ENCODE results near the gene MCL1. TPM values are rescaled to one million over a fixed set of nuclear protein-coding genes. Genes with fewer than 3 reads are reported as not detected.
"Not testable (repeated sequence)": the region's sequence is repeated elsewhere in the genome, so short reads cannot be mapped to it uniquely, and the experiment has no call there.

Gene MCL1
- total and polyA plus RNA-seq, 2 donors, result 160 to 225 TPM

DNA sequence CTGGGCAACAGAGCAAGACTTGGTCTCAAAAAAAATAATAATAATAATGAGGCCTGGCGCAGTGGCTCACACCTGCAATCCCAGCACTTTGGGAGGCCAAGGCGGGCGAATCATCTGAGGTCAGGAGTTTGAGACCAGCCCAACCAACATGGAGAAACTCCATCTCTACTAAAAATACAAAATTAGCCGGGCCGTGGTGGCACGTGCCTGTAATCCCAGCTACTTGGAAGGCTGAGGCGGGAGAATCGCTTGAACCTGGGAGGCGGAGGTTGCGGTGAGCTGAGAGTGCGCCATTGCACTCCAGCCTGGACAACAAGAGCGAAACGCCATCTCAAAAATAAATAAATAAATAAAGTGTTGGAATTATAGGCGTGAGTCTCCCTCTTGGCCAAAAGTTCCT, 2.6 kb upstream of the MCL1 start:
- not testable (repeated sequence) for H3K36me3 ChIP-seq (ENCODE audit: insufficient read depth); H3K4me1 ChIP-seq (ENCODE audit: insufficient read depth); DNase-seq (ENCODE audit: extremely low spot score); H3K27ac ChIP-seq (ENCODE audit: low read depth); H3K4me3 ChIP-seq (ENCODE audit: low read depth, low read length)
- 98% methylated on average over 14 of the region's 14 CpGs for WGBS

DNA sequence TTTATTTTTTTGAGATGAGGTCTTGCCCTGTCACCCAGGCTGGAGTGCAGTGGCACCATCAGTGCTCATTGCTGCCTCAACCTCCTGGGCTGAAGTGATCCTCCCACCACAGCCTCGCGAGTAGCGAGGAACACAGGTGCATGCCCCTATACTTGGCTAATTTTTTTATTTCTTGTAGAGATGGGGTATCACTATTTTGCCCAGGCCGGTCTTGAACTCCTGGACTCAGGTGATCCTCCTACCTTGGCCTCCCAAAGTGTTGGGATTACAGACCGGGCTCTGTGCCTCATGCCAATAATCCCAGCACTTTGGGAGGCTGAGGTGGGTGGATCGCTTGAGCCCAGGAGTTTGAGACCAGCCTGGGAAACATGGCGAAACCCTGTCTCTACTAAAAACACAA, 2.0 kb upstream of the MCL1 start:
- DNase-seq (ENCODE audit: extremely low spot score); H3K36me3 ChIP-seq (ENCODE audit: insufficient read depth); H3K4me3 ChIP-seq (ENCODE audit: low read depth, low read length); H3K4me1 ChIP-seq (ENCODE audit: insufficient read depth); H3K27ac ChIP-seq (ENCODE audit: low read depth): not testable (repeated sequence)
- WGBS, result 98% methylated on average over 7 of the region's 7 CpGs

DNA sequence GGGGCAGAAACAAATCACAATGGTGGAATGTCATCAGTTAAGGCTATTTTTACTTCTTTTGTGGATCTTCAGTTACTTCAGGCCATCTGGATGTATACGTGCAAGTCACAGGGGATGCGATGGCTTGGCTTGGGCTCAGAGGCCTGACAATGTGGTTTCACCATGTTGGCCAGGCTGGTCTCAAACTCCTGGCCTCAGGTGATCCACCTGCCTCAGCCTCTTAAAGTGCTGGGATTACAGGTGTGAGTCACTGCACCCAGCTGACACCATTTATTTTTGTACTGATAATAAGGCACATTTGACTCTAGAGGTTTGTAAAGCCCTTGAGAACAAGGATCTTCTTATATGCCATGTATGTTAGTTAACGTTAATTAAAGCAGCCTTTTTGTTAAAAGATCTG, 1.6 kb upstream of the MCL1 start:
- WGBS, result 94% methylated on average over 3 of the region's 3 CpGs
- not testable (repeated sequence) for H3K36me3 ChIP-seq (ENCODE audit: insufficient read depth); H3K27ac ChIP-seq (ENCODE audit: low read depth); H3K4me1 ChIP-seq (ENCODE audit: insufficient read depth); H3K4me3 ChIP-seq (ENCODE audit: low read depth, low read length); DNase-seq (ENCODE audit: extremely low spot score)

DNA sequence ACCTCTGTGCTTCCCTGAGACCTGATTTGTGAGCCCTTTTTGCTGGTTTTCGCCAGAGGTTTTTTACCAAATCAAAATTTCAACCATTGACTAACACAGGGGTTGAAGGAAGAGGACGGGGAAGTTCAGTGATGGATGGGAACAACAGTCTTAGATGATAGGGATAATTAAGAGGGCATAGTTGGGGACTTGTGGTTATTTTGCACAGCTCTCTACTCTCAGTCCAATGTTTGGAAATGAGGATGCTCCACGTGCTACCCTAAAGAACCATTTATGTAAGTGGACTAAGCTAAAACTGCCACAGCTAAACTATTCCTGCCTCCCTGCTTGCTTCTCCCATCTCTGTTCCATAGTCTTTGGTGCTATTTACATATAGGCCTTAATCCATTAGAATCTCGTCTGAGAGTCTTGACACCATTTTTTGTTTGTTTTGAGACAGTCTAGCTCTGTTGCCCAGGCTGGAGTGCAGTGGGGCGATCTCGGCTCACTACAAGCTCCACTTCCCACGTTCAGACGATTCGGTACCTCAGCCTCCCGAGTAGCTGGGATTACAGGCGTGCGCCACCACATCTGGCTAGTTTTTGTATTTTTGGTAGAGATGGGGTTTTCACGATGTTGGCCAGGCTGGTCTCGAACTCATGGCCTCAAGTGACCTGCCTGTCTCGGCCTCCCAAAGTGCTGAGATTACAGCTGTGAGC, 684 bp upstream of the MCL1 start:
- DNase-seq (ENCODE audit: extremely low spot score), result no peak
- Histone ChIP-seq H3K27ac (ENCODE audit: low read depth) (peak overlapping the region; percentile 91), H3K36me3 (ENCODE audit: insufficient read depth) (peaks cover 6% of the 10 kb centered on the region), H3K4me1 (ENCODE audit: insufficient read depth) (no peaks in the 10 kb centered on the region), H3K4me3 (ENCODE audit: low read depth, low read length) (peak overlapping the region; percentile 97)
- 71% methylated on average over 15 of the region's 15 CpGs for WGBS

DNA sequence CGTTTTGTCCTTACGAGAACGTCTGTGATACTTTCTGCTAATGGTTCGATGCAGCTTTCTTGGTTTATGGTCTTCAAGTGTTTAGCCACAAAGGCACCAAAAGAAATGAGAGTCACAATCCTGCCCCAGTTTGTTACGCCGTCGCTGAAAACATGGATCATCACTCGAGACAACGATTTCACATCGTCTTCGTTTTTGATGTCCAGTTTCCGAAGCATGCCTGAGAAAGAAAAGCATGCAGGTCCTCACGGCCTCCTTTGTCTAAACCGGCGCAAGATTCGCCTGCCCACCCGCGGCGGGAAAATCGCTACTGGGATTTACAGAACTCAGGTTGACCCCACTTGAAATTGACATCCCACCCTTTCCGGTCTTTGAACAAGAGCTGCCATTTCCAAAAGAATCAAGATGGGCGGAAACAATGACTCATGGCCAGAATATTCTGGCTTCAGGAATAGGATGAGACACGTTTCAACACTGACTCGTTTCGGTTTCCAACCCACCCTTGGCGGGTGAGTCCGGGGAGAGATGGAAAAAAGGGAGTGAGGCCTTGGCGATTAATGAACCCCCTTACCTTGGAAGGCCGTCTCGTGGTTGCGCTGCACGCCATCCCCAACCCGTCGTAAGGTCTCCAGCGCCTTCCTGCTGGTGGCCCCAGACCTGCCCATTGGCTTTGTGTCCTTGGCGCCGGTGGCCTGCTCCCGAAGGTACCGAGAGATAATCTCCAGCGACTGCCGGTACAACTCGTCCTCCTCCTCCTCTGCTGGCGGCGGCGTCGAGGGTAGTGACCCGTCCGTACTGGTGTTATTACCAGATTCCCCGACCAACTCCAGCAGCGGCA, 919 bp downstream of the MCL1 start:
- H3K4me1 ChIP-seq (ENCODE audit: insufficient read depth), result peaks cover 2% of the 10 kb centered on the region

DNA sequence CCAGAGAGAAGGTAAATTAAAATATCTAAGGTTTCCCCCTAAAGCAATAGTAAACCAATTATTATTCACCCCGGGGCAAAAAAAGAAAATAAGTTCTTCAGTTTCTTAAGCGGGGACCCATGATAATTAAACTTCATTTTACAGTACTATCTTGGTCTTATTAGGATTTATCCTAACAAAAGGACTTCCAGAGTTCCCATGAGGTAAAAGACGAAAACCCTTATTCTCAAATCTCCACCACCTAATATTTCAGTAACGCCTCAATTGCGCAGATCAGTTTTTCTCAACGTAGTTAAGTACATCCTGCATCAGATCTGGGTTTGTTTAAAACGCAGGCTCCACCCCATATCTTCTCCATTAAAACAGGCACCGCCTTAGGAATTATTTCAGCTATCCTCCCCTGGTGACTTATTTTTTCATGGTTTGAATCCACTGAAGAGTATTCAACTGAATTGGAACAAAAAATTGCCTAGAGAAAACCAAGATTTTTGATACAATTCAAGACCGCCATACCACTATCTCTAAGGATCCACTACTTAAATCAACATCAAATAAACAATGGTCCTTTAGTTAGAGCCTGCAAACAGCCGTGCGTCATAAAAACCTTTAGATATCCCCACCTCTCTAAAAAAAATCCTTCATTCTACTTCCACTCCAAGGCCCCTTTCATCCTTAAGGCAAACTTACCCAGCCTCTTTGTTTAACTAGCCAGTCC, 1.7 kb downstream of the MCL1 start:
- DNase-seq (ENCODE audit: extremely low spot score), result no peak
- WGBS, result 2% methylated on average over 11 of the region's 11 CpGs

More for the DNA sequence above, 919 bp downstream of the MCL1 start:
- H3K4me3 ChIP-seq (ENCODE audit: low read depth, low read length), result peak overlapping the region; percentile 97
- WGBS, result under 1% methylated on average over 50 of the region's 50 CpGs
- no peak for DNase-seq (ENCODE audit: extremely low spot score)
- H3K36me3 ChIP-seq (ENCODE audit: insufficient read depth), result peaks cover 6% of the 10 kb centered on the region
- peak overlapping the region; percentile 100 for H3K27ac ChIP-seq (ENCODE audit: low read depth)

DNA sequence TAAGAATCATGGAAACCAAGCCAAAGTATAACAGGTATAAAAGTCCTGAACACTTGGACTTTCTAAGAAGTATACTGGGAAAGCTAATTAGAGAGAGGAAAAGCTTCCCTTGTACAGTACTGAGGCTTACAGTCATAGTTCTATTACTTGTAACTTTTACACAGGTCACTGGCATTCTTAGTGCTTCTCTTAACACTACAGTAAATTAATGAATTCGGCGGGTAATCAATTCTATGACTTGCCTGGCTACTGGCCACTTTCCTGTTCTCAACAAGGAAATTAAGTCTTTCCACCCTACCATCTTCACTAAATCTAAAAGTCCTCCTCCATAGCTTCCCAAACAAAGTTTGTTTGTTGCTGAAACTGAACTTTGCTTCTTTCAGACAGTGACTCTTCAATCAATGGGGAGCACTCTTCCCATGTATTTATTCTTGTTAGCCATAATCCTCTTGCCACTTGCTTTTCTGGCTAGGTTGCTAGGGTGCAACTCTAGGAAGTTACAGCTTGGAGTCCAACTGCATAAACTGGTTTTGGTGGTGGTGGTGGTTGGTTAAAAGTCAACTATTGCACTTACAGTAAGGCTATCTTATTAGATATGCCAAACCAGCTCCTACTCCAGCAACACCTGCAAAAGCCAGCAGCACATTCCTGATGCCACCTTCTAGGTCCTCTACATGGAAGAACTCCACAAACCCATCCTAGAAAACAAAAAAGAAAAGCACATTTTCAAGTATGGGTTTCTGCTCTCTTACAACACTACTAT, 2.4 kb downstream of the MCL1 start:
- 13% methylated on average over 2 of the region's 2 CpGs for WGBS
- no peak for DNase-seq (ENCODE audit: extremely low spot score)
- peaks cover 2% of the 10 kb centered on the region for H3K4me1 ChIP-seq (ENCODE audit: insufficient read depth)
- peaks cover 6% of the 10 kb centered on the region for H3K36me3 ChIP-seq (ENCODE audit: insufficient read depth)
- peak overlapping the region; percentile 62 for H3K27ac ChIP-seq (ENCODE audit: low read depth)
- H3K4me3 ChIP-seq (ENCODE audit: low read depth, low read length), result peak overlapping the region; percentile 97

More for the DNA sequence above, 1.7 kb downstream of the MCL1 start:
- peak overlapping the region; percentile 100 for H3K27ac ChIP-seq (ENCODE audit: low read depth)
- H3K4me1 ChIP-seq (ENCODE audit: insufficient read depth), result peaks cover 2% of the 10 kb centered on the region
- peak overlapping the region; percentile 97 for H3K4me3 ChIP-seq (ENCODE audit: low read depth, low read length)
- peaks cover 6% of the 10 kb centered on the region for H3K36me3 ChIP-seq (ENCODE audit: insufficient read depth)

DNA sequence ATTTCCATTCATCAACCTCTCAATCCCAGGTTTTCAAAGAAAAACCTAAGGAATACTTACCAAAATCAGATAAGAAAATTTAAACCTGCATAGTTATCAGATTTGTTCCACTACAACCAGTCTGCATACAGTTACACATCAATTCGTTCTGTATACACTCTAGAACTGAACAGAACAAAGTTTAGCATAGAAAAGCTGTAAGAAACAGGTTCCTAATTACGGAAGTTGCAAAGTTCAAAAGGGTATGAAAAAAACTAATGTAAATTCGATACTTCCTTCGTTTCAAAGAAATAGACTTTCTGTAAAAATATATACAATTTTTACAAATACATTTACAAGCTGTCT, 3.1 kb downstream of the MCL1 start:
- no peak overlapping the region for H3K27ac ChIP-seq (ENCODE audit: low read depth)
- H3K36me3 ChIP-seq (ENCODE audit: insufficient read depth), result peaks cover 6% of the 10 kb centered on the region
- H3K4me3 ChIP-seq (ENCODE audit: low read depth, low read length), result peak overlapping the region; percentile 97
- WGBS, result 10% methylated on average over 4 of the region's 4 CpGs
- peaks cover 2% of the 10 kb centered on the region for H3K4me1 ChIP-seq (ENCODE audit: insufficient read depth)
- DNase-seq (ENCODE audit: extremely low spot score), result no peak

DNA sequence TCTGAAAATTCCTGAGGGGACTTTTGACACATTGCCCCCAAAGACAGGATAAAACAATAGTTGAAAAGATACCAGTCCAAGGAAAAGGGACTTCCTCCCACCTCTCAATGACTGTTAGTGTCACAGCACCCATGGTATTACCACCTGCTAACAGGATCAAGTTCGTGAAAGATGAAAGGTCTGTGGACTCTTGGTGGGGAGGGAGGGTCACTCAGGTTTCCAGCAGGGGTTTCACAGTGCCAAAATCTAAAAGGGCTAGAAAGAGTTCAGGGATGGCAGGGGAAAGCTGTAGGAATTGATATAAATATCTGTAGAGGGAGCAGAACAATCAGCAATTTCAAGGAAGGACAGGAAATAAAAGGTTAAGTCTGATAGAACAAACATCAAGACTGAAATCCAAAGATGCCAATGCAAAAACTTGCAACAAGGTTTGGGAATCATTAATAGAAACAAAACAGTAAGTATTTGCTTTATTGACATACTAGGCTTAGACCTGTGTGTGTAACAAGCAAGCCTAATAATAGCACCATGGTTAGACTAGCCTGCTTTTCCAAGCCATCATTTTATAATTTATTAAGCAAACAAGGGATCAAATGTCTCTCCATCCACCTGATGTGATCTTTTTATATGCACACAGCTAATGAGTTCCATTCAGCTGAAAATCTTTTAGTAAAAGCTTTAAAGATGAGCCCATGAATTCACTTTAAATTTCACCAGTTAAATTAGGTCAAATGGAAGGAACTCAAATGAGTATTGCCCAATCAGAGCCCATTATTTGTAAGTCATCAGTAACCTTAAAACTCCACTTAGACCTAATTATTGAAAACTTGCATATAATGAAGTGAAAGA, 3.7 kb downstream of the MCL1 start:
- H3K4me1 ChIP-seq (ENCODE audit: insufficient read depth), result peaks cover 2% of the 10 kb centered on the region
- WGBS, result 13% methylated on average over 1 of the region's 1 CpG

DNA sequence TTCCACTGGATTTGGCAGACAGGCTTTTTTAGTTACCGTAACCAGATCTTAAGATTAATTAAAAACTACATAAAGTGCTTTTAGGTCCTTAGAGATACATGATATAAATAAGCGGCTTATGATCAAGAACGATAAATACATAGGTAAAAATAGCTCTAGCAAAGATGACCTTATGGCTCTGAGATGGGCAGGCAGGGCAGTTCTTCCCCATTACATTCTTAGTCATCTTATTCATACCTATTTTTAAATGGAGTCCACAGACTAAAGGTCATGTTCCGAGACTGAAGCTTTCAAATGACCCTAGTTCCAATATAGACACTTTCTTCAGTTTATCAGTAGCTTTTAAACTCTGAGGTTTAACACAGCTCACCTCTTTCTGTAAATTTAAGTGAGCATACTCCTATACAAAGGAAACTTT, 4.3 kb downstream of the MCL1 start:
- 27% methylated on average over 4 of the region's 4 CpGs for WGBS
- H3K4me3 ChIP-seq (ENCODE audit: low read depth, low read length), result peak overlapping the region; percentile 97
- no peak for DNase-seq (ENCODE audit: extremely low spot score)
- peaks cover 6% of the 10 kb centered on the region for H3K36me3 ChIP-seq (ENCODE audit: insufficient read depth)
- H3K27ac ChIP-seq (ENCODE audit: low read depth), result peak overlapping the region; percentile 89
- H3K4me1 ChIP-seq (ENCODE audit: insufficient read depth), result peaks cover 2% of the 10 kb centered on the region

More for the DNA sequence above, 3.7 kb downstream of the MCL1 start:
- Histone ChIP-seq H3K27ac (ENCODE audit: low read depth) (peak overlapping the region; percentile 52), H3K36me3 (ENCODE audit: insufficient read depth) (peaks cover 6% of the 10 kb centered on the region), H3K4me3 (ENCODE audit: low read depth, low read length) (peak overlapping the region; percentile 97)
- DNase-seq (ENCODE audit: extremely low spot score), result no peak

DNA sequence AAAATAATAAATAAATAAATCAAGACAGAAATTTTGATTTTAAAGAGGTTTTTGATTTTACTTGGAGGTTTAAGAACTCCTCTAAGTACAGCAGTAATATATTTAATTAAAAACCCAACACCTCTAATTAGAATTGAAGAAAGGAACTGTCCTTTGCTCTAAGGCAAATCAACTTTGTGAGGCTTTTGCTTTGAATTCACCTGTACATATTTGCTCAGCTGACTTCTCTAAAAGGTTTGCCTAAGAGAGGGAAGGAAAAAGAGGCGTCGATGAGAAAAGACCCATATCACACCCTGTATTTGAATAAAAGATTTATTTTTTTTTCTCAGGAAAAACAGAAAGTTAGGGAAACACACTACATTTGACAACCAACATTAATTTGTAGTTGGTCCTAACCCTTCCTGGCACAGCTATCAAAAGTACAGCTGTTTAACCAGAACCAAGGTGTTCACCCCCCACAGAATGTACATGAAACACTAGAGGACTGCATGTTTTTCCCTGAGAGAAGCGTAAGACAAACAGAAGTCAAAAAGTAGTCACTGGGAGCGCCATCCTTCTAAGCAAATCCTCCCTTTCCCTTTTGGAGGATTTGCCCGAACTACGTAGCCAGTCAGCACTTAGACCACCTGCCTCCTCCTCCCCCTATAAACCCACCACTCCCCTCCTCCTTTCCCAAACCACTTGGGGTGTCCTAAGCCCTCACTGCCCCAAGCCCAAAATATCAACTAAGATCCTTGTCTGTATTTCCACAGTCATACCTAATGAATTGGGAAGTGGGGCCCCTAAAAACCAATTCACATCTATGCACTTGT, 4.9 kb downstream of the MCL1 start:
- peaks cover 2% of the 10 kb centered on the region for H3K4me1 ChIP-seq (ENCODE audit: insufficient read depth)
- H3K4me3 ChIP-seq (ENCODE audit: low read depth, low read length), result peak overlapping the region; percentile 15
- 62% methylated on average over 6 of the region's 6 CpGs for WGBS
- H3K36me3 ChIP-seq (ENCODE audit: insufficient read depth), result peaks cover 6% of the 10 kb centered on the region
- peak overlapping the region; percentile 89 for H3K27ac ChIP-seq (ENCODE audit: low read depth)
- DNase-seq (ENCODE audit: extremely low spot score), result no peak

DNA sequence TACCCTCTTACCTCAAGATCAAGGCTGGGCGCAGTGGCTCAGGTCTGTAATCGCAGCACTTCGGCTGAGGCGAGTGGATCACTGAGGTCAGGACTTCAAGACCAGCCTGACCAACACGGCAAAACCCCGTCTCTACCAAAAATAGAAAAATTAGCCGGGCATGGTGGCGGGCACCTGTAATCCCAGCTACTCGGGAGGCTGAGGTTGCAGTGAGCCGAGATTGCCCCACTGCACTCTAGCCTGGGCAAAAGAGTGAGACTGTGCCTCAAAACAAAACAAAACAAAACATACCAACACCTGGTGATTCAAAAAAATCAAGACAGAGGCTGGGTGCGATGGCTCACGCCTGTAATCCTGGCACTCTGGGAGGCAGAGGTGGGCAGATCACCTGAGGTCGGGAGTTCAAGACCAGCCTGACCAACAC, 5.8 kb downstream of the MCL1 start:
- H3K27ac ChIP-seq (ENCODE audit: low read depth); DNase-seq (ENCODE audit: extremely low spot score); H3K4me3 ChIP-seq (ENCODE audit: low read depth, low read length); H3K4me1 ChIP-seq (ENCODE audit: insufficient read depth); H3K36me3 ChIP-seq (ENCODE audit: insufficient read depth): not testable (repeated sequence)
- WGBS, result 87% methylated on average over 13 of the region's 13 CpGs

Measured in urinary bladder (tissue), 4 donors.